Measurements from ENCODE around the gene PTPRM.

The PTPRM gene

DNA sequence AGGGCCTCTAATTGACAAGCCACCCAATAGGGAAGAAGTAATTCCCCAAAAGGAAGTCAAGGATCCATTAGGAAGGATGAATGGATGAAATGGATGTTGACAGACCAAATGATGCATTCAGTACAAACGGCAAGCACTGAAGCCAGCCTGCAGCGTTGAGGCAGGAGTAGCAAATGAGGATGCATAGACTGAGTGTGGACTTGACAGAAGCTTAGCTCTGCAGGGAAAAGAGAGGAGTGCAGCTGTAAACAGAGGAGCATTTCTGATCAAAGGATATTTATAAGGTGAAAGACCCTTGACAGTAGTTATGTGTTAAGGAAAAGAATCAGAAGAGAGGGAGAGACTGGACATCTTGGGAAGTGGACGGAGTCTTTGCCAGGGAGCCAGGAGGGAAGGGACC lies 788.9 kb downstream of the PTPRM start:
- no peak for TF ChIP-seq POLR2A (IDR thresholded peaks at IDR 0.05; ENCODE audit: low read depth, low read length)
- DNase-seq (ENCODE audit: insufficient read length, low spot score) (no peak), FAIRE-seq (no peak)

DNA sequence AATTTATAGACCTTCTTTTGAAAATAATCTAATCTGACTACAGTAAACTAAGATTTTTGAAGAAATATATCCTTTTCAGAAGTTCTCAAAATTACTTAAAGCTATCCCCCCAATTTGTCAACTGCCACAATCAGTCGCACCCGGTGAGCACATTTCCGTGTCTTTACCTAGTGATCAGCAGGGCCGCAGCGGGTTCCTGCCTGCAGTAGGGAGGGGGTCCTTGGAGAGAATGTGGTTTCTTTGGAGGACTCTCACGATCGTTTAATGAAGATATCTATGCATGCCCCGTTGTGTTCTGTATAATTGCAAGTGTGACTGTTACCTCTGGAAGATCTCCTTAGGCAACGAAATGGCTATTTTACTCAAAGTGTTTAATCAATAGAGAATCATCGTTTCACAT lies 790.2 kb downstream of the PTPRM start:
- DNase-seq (ENCODE audit: insufficient read length, low spot score) (no peak), FAIRE-seq (no peak)
- TF ChIP-seq POLR2A (IDR thresholded peaks at IDR 0.05; ENCODE audit: low read depth, low read length): no peak

DNA sequence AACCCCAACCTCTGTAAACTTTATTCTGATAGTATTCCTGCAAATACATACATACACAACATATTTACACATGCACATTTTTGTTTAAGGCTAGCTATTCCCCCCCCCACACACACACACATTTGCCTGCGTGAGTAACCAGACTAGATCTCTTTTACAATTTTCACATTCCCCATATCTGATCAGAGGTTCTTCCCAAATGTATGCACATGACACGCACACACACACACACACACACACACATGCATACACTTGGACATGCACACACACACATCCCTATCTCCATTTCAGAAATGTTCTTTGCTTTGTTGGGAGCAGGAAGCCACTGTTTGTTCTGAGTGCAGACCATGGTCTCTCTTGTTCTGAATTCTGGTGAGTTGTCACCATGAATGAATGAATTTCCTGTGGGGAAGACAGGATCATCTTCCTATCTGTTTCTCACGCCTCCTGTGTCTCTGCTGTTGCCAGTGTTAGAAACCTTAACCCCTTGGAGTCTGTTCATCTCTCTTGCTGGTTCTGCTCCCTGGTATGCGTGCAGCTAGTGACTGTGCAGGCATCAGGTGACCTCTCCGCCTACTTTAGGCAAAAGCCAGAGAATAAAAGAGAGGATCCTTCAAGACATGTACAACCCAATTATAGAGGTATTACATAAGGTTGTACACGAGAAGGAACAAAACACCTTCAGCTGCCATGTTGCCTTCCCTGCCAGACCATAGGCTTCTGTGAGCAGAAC lies 791.1 kb downstream of the PTPRM start:
- DNase-seq (ENCODE audit: insufficient read length, low spot score) (no peak), FAIRE-seq (no peak)
- no peak for TF ChIP-seq POLR2A (IDR thresholded peaks at IDR 0.05; ENCODE audit: low read depth, low read length)

DNA sequence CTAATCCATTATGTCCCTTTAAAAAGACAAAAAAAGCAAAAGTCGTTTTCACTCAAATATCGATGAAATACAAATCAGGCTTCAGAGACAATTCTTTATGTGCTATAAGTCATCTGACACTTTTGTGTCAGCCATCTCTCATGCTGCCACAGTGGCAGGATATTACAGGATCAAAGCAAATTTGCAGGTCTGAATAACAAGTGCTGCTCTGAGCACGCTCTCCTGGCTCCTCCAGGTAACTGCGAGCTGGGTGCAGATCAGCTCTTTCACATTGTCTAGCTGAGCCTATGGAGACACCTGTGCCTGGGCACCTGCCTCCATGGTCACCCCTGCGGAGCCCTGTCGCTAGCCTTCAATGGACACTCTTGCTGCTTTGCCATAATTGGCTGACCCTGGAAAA lies 792.0 kb downstream of the PTPRM start:
- FAIRE-seq: no peak
- TF ChIP-seq POLR2A (IDR thresholded peaks at IDR 0.05; ENCODE audit: low read depth, low read length): no peak
- DNase-seq (ENCODE audit: insufficient read length, low spot score): no peak

DNA sequence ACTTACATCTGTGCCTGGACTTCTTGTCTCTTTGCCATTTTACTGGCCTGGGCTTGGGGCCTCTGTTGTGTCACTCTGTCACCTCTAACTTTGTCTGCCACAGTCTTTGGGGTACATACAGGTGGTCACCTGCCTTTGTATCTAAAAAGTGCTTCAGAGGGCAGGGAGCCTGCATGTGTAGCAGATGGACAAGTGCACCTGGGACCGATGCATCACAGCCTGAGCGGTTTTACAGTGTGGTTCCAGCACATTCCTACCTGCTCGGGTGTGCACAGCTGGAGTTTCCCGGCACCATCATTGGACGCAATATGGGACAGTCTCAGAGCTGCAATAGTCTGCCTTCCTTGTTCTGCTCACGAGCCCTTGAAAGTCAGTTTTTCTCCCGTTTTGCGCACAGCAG lies 792.4 kb downstream of the PTPRM start:
- FAIRE-seq (no peak), DNase-seq (ENCODE audit: insufficient read length, low spot score) (no peak)
- TF ChIP-seq POLR2A (IDR thresholded peaks at IDR 0.05; ENCODE audit: low read depth, low read length): no peak

DNA sequence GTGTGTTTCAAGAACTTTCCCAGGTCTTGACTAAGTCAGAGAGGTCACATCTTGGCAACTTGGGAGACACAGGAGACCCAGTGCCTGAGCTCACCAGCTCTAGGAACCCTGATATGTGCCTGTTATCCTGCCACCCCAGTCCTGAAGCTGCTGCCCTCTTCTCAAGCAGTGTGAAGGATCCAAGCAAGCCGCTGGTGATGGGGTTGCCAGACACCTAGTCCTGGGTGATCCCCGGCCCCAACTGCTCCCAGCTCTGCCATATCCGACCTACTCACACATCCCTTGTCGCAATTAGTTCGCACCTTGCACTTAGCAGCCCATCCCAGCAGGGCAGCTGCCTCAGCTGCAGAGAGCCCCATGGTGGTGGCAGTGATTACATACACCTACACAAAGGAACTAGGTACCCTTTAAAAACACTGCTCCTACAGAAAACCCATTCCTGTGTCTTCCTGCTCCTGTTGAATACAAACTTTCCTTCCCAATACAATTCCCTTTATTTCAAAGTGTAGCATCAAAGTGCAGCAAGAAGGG lies 794.9 kb downstream of the PTPRM start:
- no peak for TF ChIP-seq POLR2A (IDR thresholded peaks at IDR 0.05; ENCODE audit: low read depth, low read length)
- FAIRE-seq: no peak
- DNase-seq (ENCODE audit: insufficient read length, low spot score): no peak

DNA sequence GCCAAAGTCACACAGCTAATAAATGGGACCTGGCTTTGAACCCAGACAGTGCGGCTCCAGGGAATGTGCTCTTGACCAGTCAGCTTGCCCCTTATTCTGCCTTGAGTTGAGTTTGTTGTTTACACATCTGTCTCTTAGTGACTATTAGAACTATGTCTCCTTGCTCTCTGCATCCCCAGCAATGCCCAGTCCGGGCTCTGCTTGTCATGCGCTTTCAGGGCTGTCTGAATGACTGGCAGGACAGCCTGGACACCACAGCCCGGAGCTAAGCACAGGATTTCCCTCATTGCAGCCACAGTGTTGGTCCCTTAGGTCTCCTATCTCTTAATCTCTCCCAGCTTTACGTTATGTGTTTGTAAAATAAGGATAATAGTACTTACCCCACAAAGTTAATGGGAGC lies 795.7 kb downstream of the PTPRM start:
- TF ChIP-seq POLR2A (IDR thresholded peaks at IDR 0.05; ENCODE audit: low read depth, low read length): no peak
- FAIRE-seq (no peak), DNase-seq (ENCODE audit: insufficient read length, low spot score) (no peak)

DNA sequence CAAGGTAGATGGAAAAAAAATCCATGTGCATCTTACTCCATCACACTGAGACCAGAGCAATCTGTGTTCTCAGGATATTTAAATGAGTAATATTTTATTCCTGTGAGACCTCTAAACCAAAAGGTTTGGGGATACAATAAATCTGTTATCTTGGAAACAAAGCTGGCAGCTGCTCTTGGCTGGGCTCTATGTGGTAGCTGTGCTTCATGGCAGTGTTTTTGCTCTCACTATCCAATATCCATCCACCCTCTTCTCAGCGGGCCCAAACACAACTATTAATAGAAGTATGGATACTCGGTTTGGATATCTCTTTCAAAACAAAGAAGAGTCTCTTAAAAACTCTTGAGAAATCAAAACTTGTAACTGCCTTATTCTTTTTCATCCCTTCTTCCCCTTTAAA lies 797.3 kb downstream of the PTPRM start:
- no peak for TF ChIP-seq POLR2A (IDR thresholded peaks at IDR 0.05; ENCODE audit: low read depth, low read length)
- FAIRE-seq (no peak), DNase-seq (ENCODE audit: insufficient read length, low spot score) (no peak)

DNA sequence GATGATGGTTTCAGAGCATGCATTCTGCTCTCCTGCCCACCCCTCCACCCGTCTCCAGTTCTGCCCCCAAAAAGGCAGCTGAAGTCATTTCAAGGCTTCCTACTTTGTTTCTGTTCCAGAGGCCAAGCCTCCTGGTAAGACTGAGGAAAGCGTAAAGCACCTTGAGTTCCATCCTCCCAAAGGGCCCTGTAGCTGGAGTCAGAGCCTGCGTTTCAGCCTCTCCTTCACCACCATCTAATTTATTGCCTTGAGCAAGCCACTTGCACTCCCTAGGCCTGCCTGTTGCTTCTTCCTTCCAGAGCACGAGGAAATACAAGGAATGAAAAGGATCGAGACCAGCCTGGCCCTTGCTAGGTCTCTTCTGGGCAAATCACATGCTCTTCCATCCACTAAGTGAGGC lies 797.9 kb downstream of the PTPRM start:
- no peak for TF ChIP-seq POLR2A (IDR thresholded peaks at IDR 0.05; ENCODE audit: low read depth, low read length)
- DNase-seq (ENCODE audit: insufficient read length, low spot score) (no peak), FAIRE-seq (no peak)

DNA sequence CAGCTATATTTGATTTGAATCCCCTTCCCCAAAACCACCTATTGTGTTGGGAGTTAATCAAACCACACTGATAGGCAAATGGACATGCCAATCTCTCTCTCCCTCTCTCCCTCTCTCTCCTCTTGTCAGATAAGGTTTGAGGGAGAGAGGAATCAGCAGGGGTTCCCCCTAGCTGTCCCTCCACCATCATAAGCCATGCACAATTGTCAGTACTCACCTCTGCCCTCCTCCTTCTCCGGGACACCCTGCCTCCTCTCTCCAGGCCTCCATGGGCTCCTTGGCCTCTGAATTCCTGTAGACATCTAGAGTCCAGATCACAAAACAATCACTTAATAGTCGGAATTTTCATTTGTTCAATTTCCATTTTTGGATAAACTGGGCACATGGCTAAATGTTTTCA lies 798.4 kb downstream of the PTPRM start:
- FAIRE-seq (no peak), DNase-seq (ENCODE audit: insufficient read length, low spot score) (no peak)
- TF ChIP-seq POLR2A (IDR thresholded peaks at IDR 0.05; ENCODE audit: low read depth, low read length): no peak

DNA sequence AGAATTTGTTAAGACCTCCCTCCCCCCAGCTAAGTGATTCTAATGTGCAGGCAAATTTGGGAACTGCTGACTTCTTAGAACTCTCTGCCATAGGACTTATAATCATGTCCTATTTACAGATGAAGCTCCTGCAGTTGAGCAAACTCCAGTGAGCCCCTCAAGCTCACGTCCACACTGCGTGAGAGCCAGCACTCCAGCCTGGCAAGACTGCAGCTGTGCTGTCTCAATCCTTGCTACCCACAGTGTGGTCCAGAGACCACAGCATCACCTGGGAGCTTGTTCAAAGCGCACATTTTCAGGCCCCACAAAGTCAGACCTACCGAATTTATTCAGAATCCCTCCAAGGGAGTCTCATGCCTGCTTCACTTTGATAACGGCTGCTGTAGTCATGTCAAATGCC lies 799.0 kb downstream of the PTPRM start:
- DNase-seq (ENCODE audit: insufficient read length, low spot score) (no peak), FAIRE-seq (no peak)
- no peak for TF ChIP-seq POLR2A (IDR thresholded peaks at IDR 0.05; ENCODE audit: low read depth, low read length)

DNA sequence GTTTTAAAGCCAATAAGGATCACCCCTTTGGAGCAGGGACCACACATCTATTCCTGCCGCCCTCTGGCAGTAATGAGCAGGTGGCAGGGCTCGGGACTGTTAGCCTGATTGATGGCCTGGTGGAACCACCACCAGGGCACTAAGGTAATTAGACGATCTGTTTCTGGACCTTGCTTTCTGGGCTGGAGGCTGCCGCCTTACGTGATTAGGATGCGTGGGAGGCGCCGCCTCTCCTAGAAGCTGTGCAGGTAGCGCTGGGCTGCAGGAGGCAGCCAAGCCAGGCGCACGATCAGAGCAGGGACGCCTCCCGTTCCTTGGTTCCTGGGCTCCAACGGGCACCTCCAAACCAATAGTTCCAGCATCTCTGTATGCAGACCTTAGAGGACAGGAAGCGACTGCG lies 799.5 kb downstream of the PTPRM start:
- FAIRE-seq: no peak
- no peak for DNase-seq (ENCODE audit: insufficient read length, low spot score)

DNA sequence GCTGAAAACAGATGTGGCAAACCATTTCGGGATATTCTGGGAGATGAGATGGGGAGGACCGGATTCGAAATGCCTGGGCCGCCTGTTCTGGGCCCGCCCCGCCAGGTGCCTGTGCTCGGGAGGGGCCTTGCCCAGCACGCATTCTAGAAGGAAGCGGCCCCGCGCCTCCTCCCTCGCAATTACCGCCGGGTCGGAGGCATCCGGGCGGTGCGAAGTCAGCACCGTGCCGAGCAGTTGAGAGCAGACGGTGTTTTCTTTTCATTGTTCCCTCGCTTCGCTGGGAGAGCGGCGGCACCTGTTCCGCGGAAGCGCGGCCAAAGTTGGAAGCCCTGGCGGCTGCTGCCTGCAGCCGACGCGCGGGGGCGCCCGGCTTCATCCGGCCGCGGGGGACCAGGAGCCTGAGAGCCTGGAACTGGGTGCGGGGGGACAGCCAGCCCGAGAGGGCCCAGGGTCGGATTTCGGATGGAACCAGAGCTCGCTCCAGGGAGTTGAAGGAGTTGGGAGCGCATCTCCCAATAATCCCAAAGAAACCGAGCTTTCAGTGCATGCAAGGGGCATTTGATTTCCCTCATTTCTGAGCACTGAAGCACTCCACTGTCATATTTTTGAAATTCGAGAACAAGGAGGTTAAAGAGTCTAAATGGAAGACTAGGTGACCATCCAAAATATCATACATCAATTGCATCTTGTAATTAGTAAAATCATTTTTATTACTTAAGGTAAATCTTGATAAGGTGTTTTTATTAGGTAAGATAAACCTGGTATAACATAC lies 800.3 kb downstream of the PTPRM start:
- TF ChIP-seq POLR2A (IDR thresholded peaks at IDR 0.05; ENCODE audit: low read depth, low read length): no peak
- FAIRE-seq: no peak

More for the DNA sequence above, 799.5 kb downstream of the PTPRM start:
- TF ChIP-seq POLR2A (IDR thresholded peaks at IDR 0.05; ENCODE audit: low read depth, low read length): no peak

DNA sequence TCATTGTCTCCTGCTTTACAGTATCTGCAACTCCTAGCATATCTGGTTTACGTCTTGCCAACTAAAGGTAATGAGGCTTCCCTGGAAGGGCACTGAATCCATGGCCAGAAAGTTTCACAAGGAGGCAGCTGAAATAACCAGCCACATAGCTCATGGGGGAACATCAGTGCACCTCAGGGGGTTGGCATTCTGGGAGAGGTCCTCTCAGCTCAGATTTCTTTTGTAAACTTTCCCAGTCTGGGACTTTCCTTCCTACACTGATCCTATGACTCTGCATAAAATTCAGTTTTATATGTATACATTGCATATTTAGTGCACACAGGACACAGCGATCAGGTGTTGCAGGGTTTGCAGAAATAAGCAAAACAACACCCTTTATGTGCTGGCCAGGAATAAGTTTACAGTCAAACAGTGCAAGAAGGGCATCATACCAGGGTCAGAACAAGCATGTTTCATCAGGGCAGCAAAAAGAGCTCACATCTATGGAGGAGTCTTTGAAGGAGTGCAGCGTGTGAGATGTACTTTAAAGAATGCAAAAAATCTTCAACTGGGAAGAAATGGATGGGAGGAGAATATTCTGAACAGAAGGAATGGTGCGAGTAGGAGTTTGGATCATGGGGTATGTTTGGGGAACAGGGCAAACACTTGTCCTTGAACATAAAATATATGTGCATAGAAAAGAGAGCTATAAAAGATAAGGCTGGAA lies 801.5 kb downstream of the PTPRM start:
- TF ChIP-seq POLR2A (IDR thresholded peaks at IDR 0.05; ENCODE audit: low read depth, low read length): no peak
- DNase-seq (ENCODE audit: insufficient read length, low spot score) (no peak), FAIRE-seq (no peak)

More for the DNA sequence above, 800.3 kb downstream of the PTPRM start:
- DNase-seq (ENCODE audit: insufficient read length, low spot score): no peak
